ENCODE results near the gene MLLT1. TPM values are rescaled to one million over a fixed set of nuclear protein-coding genes. Genes with fewer than 3 reads are reported as not detected.

MLLT1 gene
- polyA plus RNA-seq, 1 experiment, result 12.3 TPM

DNA sequence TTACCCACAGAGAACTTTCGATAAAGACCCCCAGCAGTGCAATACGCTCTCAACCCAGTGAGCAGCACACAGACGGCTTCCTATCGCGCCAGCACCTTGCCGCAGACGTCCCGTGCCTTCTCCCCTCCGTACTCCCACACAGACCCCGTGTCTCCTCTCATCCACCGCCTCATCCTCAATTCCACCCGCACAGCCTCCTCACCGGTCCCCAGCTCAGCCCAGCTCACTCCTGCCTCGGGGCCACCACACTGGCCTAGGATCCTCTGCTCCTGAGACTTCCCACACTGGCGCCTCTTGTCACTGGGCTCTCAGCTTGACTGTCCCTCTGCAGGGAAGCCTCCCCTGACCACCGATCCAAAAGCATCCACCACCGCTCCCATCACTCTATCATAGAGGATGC is 9.0 kb downstream of the MLLT1 start:
- TF ChIP-seq, protein P1, sequence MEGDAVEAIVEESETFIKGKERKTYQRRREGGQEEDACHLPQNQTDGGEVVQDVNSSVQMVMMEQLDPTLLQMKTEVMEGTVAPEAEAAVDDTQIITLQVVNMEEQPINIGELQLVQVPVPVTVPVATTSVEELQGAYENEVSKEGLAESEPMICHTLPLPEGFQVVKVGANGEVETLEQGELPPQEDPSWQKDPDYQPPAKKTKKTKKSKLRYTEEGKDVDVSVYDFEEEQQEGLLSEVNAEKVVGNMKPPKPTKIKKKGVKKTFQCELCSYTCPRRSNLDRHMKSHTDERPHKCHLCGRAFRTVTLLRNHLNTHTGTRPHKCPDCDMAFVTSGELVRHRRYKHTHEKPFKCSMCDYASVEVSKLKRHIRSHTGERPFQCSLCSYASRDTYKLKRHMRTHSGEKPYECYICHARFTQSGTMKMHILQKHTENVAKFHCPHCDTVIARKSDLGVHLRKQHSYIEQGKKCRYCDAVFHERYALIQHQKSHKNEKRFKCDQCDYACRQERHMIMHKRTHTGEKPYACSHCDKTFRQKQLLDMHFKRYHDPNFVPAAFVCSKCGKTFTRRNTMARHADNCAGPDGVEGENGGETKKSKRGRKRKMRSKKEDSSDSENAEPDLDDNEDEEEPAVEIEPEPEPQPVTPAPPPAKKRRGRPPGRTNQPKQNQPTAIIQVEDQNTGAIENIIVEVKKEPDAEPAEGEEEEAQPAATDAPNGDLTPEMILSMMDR (IDR thresholded peaks at IDR 0.05; ENCODE audit: low read depth, low read length), result no peak
- POLR2A ChIA-PET, result no interaction called here
- CTCF ChIA-PET, result interaction anchor here (0.7 to 2.7 kb wide), 4 partner anchors 10 to 52 kb away, joined by 3 to 17 read pairs (median 8); no protein-coding TSS in a partner anchor
- Histone ChIP-seq H3K9me3 (ENCODE audit: control insufficient read depth, insufficient read depth, low read length) (no peaks in the 10 kb centered on the region; the same call in 1 of the 2 replicates), H3K4me3 (ENCODE audit: low read depth, low read length) (no peak overlapping the region), H3K27ac (ENCODE audit: low read depth, low read length) (no peak overlapping the region), H3K27me3 (ENCODE audit: control insufficient read depth, insufficient read depth, low read length) (no peaks in the 10 kb centered on the region)
- no peak for DNase-seq (ENCODE audit: low read depth, low spot score)

DNA sequence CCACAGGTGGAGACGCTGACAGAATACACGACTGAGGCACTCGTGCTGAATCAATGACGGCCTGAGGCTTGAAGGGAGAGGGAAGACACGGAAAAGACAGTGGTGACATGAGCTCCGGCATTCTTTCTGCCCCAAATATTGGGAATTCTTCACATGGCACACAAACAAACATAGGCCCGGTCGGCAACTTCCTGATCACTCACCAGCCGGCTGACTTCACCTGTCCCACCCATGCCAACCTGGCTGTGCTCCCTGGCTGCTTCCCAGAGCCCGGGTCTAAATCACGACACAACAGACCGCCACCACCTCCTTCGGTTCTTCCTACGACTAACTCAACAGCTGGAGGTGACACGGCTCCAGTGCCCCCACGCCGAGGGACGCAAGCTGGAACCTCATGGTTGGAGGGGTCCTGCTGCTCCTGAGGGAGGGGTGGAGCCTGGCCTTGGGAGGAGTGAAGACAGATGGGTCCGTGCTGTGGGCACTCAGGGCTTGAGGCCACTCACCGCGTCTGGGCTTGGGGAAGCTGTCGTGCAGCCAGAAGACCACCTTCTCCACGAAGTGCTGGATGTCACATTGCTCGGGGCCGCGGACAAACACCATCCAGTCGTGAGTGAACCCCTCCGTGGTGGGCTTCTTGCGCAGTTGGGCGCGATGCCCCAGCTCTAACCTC is 9.6 kb downstream of the MLLT1 start:
- POLR2A ChIA-PET, result no interaction called here

DNA sequence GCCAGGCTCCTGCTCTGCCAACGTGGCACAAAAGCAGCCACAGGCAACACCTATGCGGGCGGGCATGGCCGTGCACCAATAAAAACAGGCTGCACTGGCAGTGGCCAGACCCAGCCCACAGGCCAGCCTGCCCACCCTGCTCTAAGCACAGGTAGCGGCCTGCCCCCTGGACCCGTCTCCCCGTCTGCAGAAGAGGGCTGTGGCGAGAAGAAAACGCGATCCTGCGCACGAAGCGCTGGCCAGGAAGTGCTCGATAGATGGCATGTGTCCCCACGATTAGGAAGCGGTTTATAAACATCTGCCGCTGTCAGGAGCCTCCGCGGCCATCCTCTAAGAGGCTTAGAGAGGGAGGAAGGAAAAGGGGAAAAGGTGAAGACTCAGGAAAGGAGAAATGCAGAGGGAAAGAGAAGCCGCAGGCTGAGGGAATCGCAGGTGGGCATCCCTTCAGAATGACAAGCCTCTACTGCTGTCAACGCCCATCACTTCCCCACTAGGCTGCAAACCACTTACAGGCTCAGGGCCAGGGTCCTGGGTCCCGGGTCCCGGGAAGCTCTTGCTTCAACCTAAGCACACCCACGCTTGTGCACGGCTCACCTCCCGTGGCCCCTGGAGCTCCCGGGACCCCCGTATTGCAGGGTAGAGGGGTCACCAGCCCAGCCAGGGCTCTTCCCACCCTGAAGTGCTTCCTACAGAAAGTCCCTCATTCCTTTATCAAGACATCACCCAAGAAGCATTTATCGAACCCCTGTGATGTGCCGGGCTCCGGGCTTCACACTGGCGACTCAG is 10.5 kb downstream of the MLLT1 start:
- CTCF ChIA-PET, result interaction anchor here (1.5 kb wide), 1 partner anchor 50 kb away, joined by 7 read pairs; no protein-coding TSS in a partner anchor
- POLR2A ChIA-PET, result no interaction called here
- Histone ChIP-seq H3K4me3 (ENCODE audit: low read depth, low read length) (no peak overlapping the region), H3K27ac (ENCODE audit: low read depth, low read length) (no peak overlapping the region), H3K27me3 (ENCODE audit: control insufficient read depth, insufficient read depth, low read length) (no peaks in the 10 kb centered on the region), H3K9me3 (ENCODE audit: control insufficient read depth, insufficient read depth, low read length) (no peaks in the 10 kb centered on the region; the same call in 1 of the 2 replicates)
- TF ChIP-seq, protein P1 (IDR thresholded peaks at IDR 0.05; ENCODE audit: low read depth, low read length), result no peak
- DNase-seq (ENCODE audit: low read depth, low spot score), result no peak

More for the DNA sequence above, 9.6 kb downstream of the MLLT1 start:
- Histone ChIP-seq H3K9me3 (ENCODE audit: control insufficient read depth, insufficient read depth, low read length) (no peaks in the 10 kb centered on the region; the same call in 1 of the 2 replicates), H3K4me3 (ENCODE audit: low read depth, low read length) (no peak overlapping the region), H3K27ac (ENCODE audit: low read depth, low read length) (no peak overlapping the region), H3K27me3 (ENCODE audit: control insufficient read depth, insufficient read depth, low read length) (no peaks in the 10 kb centered on the region)
- no peak for DNase-seq (ENCODE audit: low read depth, low spot score)
- CTCF ChIA-PET, result interaction anchor here (0.7 to 2.7 kb wide), 3 partner anchors 10 to 52 kb away, joined by 3 to 17 read pairs (median 11); no protein-coding TSS in a partner anchor
- TF ChIP-seq, protein P1 (IDR thresholded peaks at IDR 0.05; ENCODE audit: low read depth, low read length), result no peak

DNA sequence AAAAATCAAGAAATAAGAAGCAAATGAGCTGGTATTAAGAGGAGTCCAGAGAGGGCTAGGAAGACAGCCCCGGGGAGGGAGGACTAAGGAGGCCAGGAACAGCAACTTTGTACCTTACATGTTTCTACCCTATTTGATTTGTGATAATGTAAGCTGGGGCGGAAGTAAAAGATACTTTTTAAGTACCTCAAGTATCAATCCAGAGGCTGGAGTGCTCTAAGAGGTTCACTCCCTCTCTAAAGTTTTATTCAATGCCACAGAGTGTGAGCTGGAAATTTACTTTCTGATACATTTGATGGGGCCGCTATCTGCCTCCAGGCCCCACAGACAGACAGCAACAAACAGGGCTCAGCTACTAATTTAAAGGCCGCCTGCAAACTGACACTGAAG is 11.4 kb downstream of the MLLT1 start:
- H3K9me3 ChIP-seq (ENCODE audit: control insufficient read depth, insufficient read depth, low read length), result no peaks in the 10 kb centered on the region; the same call in 1 of the 2 replicates
- no peak overlapping the region for H3K4me3 ChIP-seq (ENCODE audit: low read depth, low read length)
- TF ChIP-seq, protein P1 (IDR thresholded peaks at IDR 0.05; ENCODE audit: low read depth, low read length), result no peak
- ChIA-PET POLR2A (no interaction called here), CTCF (interaction anchor here (0.5 to 1.5 kb wide), 3 partner anchors 9 to 281 kb away, joined by 3 to 7 read pairs (median 3); no protein-coding TSS in a partner anchor)
- no peak for DNase-seq (ENCODE audit: low read depth, low spot score)
- no peak overlapping the region for H3K27ac ChIP-seq (ENCODE audit: low read depth, low read length)
- no peaks in the 10 kb centered on the region for H3K27me3 ChIP-seq (ENCODE audit: control insufficient read depth, insufficient read depth, low read length)

Measured in AG04450 (cell line).